ENCODE measurements around the gene DDX43. TPM values are rescaled to one million over a fixed set of nuclear protein-coding genes. Genes with fewer than 3 reads are reported as not detected.

DDX43 gene
- 1.4 TPM for total RNA-seq
- 0.15 TPM for polyA plus RNA-seq (ENCODE audit: insufficient read depth, low read depth, low replicate concordance)
- long read RNA-seq, donor 1, result 0 reads
- long read RNA-seq, donor 2, result 0 reads
- long read RNA-seq, donor 3, result 0 reads
- long read RNA-seq, donor 4, result 0 reads
- long read RNA-seq, donor 5, result 0 reads
- long read RNA-seq, donor 6, result 0 reads
- long read RNA-seq, donor 7, partial matches to known transcripts, result 1 of 1 reads
- long read RNA-seq, donor 7, other reads (novel, unspliced or antisense), result 0 of 1 reads
- long read RNA-seq, donor 8, result 0 reads
- long read RNA-seq, donor 9, result 0 reads
- long read RNA-seq, donor 10, result 0 reads

- Histone ChIP-seq H3K9me3 (ENCODE audit: control insufficient read depth in 2 of 3, insufficient read depth in 1 of 3, low read length in 3 of 3) (no peaks in the 10 kb centered on the region), H3K4me3 (ENCODE audit: low read length in 3 of 3) (peak within 1 kb of the TSS in 1 of 3 donors; percentile 47), H3K27ac (ENCODE audit: low read depth in 2 of 2, low read length in 2 of 2) (no peak within 1 kb of the TSS), H3K4me1 (ENCODE audit: control insufficient read depth in 2 of 3, insufficient read depth in 2 of 3, low read depth in 1 of 3, low read length in 3 of 3) (no peaks in the 10 kb centered on the region), H3K36me3 (ENCODE audit: control insufficient read depth in 2 of 3, insufficient read depth in 3 of 3, low read length in 3 of 3) (no peaks in the 10 kb centered on the region), H3K27me3 (ENCODE audit: control insufficient read depth, insufficient read depth, low read length) (no peaks in the 10 kb centered on the region), H3K9ac (ENCODE audit: low read length in 3 of 3) (no peak within 1 kb of the TSS)
- intact Hi-C loops (cut with DNase I), result no loop called here
- DNase-seq, result peak in 3 of 5 donors; percentile 7 to 86 (median 46)
- FAIRE-seq, result no peak
- no peak for TF ChIP-seq CTCF (IDR thresholded peaks at IDR 0.05; ENCODE audit: borderline replicate concordance, extremely low read depth, insufficient read depth)
These were observed at the start of gene DDX43 for GRCh38 chr6:73394577-73395354. DDX43 (plus strand) TSS chr6:73394828; CDS start chr6:73394906, 78 bp downstream.

- intact Hi-C loops (cut with DNase I), result no loop called here
- Histone ChIP-seq H3K27ac (ENCODE audit: low read depth in 2 of 2, low read length in 2 of 2) (no peak overlapping the region), H3K27me3 (ENCODE audit: control insufficient read depth, insufficient read depth, low read length) (no peaks in the 10 kb centered on the region), H3K4me1 (ENCODE audit: control insufficient read depth in 2 of 3, insufficient read depth in 2 of 3, low read depth in 1 of 3, low read length in 3 of 3) (no peaks in the 10 kb centered on the region), H3K36me3 (ENCODE audit: control insufficient read depth in 2 of 3, insufficient read depth in 3 of 3, low read length in 3 of 3) (no peaks in the 10 kb centered on the region), H3K4me3 (ENCODE audit: low read length in 3 of 3) (no peak overlapping the region), H3K9me3 (ENCODE audit: control insufficient read depth in 2 of 3, insufficient read depth in 1 of 3, low read length in 3 of 3) (no peaks in the 10 kb centered on the region), H3K9ac (ENCODE audit: low read length in 3 of 3) (no peak overlapping the region)
- no peak for FAIRE-seq
- no peak for TF ChIP-seq CTCF (IDR thresholded peaks at IDR 0.05; ENCODE audit: borderline replicate concordance, extremely low read depth, insufficient read depth)
- no peak for DNase-seq
These were observed 46.0 kb upstream of the DDX43 start for GRCh38 chr6:73348550-73349204.

- Histone ChIP-seq H3K36me3 (ENCODE audit: control insufficient read depth in 2 of 3, insufficient read depth in 3 of 3, low read length in 3 of 3) (no peaks in the 10 kb centered on the region), H3K27ac (ENCODE audit: low read depth in 2 of 2, low read length in 2 of 2) (no peak overlapping the region), H3K9me3 (ENCODE audit: control insufficient read depth in 2 of 3, insufficient read depth in 1 of 3, low read length in 3 of 3) (no peaks in the 10 kb centered on the region), H3K4me3 (ENCODE audit: low read length in 3 of 3) (no peak overlapping the region), H3K4me1 (ENCODE audit: control insufficient read depth in 2 of 3, insufficient read depth in 2 of 3, low read depth in 1 of 3, low read length in 3 of 3) (no peaks in the 10 kb centered on the region), H3K27me3 (ENCODE audit: control insufficient read depth, insufficient read depth, low read length) (no peaks in the 10 kb centered on the region), H3K9ac (ENCODE audit: low read length in 3 of 3) (no peak overlapping the region)
- no peak for TF ChIP-seq CTCF (IDR thresholded peaks at IDR 0.05; ENCODE audit: borderline replicate concordance, extremely low read depth, insufficient read depth)
- DNase-seq (no peak), FAIRE-seq (no peak)
- intact Hi-C loops (cut with DNase I), result no loop called here
These were observed 45.3 kb upstream of the DDX43 start for GRCh38 chr6:73349311-73349710.

All from kidney (tissue), 22 donors.